Adrenal gland (tissue), 5 donors: ENCODE results near the gene RNF167.

Experiments
- POLR2A ChIP-seq, 2 donors: fragments of 450-650 bp; IDR thresholded peaks; one replicate each; pipeline ENCODE4 v1.6.1; 2017; ENCODE audit warnings: antibody characterized with exemption in 2 of 2, mild to moderate bottlenecking in 2 of 2, moderate library complexity in 1 of 2
- TF ChIP-seq, protein P1 (sequence below), 6 experiments: fragments of 450-650 bp in 4 of 6; fragments of 200-600 bp in 2 of 6; sonication (generic) in 1 of 6; IDR thresholded peaks; 1 replicate in 5 of 6; 2 replicates in 1 of 6; pipeline versions ENCODE4 v1.5.1 to v1.8.0; 2016 to 2021; ENCODE audit warnings: antibody characterized with exemption in 6 of 6, mild to moderate bottlenecking in 2 of 6, moderate library complexity in 1 of 6
- donor health status: DM: no; HTN: no; CAD: no.

DNA sequence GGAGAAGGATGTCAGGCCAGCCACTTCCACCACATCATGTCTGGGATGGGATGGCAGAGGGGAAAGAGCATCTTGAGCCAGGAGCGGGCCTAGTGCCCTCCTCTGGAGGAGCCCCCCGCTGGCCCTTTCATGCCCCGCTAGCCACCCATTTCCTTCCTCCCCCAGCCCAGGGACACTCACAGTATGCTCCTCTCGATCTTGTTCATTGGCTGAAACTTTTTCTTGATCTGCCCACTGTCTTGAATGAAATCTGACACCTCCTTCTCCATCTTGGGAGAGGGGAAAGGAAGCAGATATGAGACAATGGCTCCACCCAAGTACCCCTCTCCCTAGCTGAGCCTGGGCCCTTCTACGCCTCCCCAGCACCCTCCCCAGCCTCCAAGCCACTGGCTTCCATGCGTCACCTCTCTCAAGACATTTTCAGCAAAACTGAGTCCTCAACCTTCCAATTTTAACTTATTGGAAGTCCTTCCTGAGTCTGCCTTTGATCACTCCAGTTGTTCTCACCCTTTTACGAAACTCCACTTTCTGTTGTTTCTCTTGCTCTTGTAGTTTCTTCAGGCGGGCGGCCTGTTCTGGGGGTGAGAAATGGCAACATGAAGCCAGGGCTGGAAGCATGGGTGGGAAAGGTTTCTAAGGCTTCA is 20.3 kb downstream of the RNF167 start:
- TF ChIP-seq, protein P1, sequence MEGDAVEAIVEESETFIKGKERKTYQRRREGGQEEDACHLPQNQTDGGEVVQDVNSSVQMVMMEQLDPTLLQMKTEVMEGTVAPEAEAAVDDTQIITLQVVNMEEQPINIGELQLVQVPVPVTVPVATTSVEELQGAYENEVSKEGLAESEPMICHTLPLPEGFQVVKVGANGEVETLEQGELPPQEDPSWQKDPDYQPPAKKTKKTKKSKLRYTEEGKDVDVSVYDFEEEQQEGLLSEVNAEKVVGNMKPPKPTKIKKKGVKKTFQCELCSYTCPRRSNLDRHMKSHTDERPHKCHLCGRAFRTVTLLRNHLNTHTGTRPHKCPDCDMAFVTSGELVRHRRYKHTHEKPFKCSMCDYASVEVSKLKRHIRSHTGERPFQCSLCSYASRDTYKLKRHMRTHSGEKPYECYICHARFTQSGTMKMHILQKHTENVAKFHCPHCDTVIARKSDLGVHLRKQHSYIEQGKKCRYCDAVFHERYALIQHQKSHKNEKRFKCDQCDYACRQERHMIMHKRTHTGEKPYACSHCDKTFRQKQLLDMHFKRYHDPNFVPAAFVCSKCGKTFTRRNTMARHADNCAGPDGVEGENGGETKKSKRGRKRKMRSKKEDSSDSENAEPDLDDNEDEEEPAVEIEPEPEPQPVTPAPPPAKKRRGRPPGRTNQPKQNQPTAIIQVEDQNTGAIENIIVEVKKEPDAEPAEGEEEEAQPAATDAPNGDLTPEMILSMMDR (IDR thresholded peaks at IDR 0.05): no peak
- no peak for TF ChIP-seq POLR2A (IDR thresholded peaks at IDR 0.05)
